Coronary artery (tissue), 2 donors: ENCODE data around the gene INHA.

Source experiments
- DNase-seq: peaks from one replicate; pipeline ENCODE4 v3.0.0-alpha.2; 2017; ENCODE audit warnings: low spot score
- H3K27ac ChIP-seq, 2 donors: fragments of 200-600 bp; sonication (generic); one replicate each; pipeline ENCODE4 v1.5.1; 2016 to 2019
- H3K4me3 ChIP-seq: fragments of 200-600 bp; sonication (generic); 2 replicates; pipeline ENCODE4 v1.5.1; 2016; ENCODE audit warnings: mild to moderate bottlenecking, moderate library complexity
- TF ChIP-seq, protein P1 (sequence below): fragments of 200-600 bp; sonication (generic); IDR thresholded peaks from one replicate; pipeline ENCODE4 v1.5.1; 2019; ENCODE audit warnings: antibody characterized with exemption

INHA gene

DNA sequence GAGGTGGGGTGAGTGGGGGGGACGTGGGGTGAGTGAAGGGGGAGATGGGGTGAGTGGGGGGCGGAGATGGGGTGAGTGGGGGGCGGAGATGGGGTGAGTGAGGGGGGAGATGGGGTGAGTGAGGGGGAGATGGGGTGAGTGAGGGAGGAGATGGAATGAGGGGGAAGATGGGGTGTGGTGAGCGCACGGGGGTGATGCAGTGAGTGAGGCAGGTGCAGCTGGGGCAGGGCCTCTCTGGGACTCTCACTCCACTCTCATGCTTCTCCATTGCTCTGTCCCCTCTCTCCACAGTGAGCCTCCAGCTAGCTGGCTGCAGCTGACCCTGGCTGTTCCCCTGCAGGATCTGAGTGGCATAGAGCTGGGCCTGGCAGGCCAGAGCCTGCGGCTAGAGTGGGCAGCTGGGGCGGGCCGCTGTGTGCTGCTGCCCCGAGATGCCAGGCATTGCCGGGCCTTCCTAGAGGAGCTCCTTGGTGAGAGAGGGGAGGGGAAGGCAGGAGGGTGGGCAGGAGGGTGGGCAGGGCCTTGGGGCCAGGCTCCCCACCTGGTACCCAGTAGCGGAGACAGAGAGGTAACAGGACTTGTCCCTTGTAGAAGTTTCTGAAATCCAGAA lies 41.5 kb downstream of the INHA start:
- TF ChIP-seq, protein P1, sequence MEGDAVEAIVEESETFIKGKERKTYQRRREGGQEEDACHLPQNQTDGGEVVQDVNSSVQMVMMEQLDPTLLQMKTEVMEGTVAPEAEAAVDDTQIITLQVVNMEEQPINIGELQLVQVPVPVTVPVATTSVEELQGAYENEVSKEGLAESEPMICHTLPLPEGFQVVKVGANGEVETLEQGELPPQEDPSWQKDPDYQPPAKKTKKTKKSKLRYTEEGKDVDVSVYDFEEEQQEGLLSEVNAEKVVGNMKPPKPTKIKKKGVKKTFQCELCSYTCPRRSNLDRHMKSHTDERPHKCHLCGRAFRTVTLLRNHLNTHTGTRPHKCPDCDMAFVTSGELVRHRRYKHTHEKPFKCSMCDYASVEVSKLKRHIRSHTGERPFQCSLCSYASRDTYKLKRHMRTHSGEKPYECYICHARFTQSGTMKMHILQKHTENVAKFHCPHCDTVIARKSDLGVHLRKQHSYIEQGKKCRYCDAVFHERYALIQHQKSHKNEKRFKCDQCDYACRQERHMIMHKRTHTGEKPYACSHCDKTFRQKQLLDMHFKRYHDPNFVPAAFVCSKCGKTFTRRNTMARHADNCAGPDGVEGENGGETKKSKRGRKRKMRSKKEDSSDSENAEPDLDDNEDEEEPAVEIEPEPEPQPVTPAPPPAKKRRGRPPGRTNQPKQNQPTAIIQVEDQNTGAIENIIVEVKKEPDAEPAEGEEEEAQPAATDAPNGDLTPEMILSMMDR: no peak
- no peak overlapping the region for H3K4me3 ChIP-seq
- no peak overlapping the region for H3K27ac ChIP-seq
- DNase-seq: no peak

DNA sequence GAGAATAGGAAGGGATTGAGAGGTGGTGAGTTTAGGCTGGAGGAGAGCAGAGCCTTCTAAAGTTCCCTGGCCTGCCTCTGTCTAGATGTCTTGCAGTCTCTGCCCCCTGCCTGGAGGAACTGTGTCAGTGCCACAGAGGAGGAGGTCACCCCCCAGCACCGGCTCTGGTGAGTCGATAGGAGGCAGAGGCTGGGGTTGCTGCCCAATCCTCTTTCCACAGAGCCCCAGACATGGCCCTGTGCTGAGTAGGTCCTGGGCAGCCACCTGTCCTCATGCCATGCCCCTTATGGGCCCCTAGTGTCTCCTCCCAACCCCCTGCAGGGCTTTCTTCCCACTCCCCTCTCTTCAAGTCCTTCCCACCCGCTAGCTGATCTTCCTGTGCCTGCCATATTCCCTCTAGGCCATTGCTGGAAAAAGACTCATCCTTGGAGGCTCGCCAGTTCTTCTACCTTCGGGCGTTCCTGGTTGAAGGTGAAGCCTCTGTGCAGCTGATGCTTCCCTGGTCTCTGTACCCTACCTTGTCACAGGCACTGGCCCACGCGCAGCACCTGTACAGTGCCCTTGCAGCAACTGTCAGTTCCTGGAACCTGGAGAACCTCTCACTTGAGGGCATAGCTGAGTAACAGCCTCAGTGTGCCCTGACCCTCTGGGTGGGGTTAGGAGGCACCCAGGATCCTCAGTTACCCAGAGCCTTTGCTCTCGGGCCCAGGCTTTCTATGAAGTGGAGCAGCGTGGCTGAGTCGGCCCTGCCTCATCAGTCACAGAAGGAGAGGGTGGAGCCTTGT lies 42.2 kb downstream of the INHA start:
- TF ChIP-seq, protein P1: no peak
- Histone ChIP-seq H3K27ac (no peak overlapping the region), H3K4me3 (no peak overlapping the region)
- DNase-seq: no peak

DNA sequence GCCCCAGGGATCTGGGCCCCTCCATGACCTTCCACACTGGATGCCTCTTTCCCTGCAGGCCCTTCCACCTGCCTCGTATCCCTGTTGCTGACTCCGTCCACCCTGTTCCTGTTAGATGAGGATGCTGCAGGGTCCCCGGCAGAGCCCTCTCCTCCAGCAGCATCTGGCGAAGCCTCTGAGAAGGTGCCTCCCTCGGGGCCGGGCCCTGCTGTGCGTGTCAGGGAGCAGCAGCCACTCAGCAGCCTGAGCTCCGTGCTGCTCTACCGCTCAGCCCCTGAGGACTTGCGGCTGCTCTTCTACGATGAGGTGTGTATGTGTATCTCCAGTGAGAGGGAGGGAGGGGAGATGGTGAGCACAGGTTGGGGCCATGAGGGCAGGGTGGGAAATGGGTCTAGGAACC lies 42.9 kb downstream of the INHA start:
- DNase-seq: no peak
- TF ChIP-seq, protein P1: no peak
- H3K27ac ChIP-seq: no peak overlapping the region
- no peak overlapping the region for H3K4me3 ChIP-seq

DNA sequence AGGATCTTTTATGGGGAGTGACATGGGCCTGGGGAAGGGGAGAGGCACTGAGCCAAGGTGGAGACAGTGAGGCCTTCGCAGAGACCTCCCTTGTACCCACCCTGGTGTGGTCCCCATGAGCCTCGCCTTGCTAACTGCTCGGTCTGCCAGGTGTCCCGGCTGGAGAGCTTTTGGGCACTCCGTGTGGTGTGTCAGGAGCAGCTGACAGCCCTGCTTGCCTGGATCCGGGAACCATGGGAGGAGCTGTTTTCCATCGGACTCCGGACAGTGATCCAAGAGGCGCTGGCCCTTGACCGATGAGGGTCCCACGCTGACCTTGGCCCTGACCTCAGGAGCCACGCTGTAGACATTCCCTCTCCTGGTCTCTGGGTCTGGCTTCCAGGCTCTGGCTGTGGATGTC lies 43.8 kb downstream of the INHA start:
- TF ChIP-seq, protein P1: no peak
- H3K27ac ChIP-seq: no peak overlapping the region
- no peak for DNase-seq
- no peak overlapping the region for H3K4me3 ChIP-seq

DNA sequence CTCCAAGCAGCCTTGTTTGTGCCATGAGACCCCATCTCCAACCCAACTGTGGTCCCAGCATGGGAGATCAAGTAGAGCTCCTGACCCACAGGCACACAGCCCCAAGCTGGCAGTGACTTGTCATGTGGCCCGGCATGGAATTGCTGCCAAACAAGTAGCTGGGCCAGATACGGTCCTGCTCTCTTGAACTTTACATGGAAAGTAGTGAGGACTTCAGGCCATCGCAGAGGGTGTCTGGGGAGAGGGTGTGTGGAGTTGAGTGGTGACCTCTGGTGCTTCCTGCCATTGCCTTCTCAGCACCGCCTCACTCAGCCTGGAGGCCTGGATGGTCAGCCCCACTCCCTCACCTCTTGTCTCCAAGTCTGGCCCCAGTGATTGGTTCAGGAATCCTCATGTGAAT lies 44.4 kb downstream of the INHA start:
- DNase-seq: no peak
- TF ChIP-seq, protein P1: no peak
- no peak overlapping the region for H3K4me3 ChIP-seq
- no peak overlapping the region for H3K27ac ChIP-seq

DNA sequence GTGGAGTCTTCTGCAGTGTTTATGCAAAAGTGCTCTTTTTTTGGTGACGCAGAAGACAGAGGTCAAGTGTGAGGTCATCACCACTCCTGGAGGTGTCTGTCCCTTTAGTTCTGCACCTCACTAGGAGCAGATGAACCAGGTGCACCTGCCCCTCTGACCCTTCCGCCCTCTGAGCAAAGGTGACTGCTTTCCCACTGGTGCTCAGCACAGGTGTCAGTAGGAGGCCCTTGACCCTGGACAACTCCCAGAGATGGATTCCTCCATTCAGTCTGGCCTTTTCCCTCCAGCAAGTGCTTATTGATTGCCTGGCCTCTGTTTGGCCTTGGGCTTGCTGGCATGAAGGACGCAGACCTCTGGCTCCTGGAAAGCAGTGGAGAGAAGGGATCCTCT lies 46.6 kb downstream of the INHA start:
- no peak for DNase-seq
- TF ChIP-seq, protein P1: no peak
- Histone ChIP-seq H3K27ac (no peak overlapping the region), H3K4me3 (no peak overlapping the region)

DNA sequence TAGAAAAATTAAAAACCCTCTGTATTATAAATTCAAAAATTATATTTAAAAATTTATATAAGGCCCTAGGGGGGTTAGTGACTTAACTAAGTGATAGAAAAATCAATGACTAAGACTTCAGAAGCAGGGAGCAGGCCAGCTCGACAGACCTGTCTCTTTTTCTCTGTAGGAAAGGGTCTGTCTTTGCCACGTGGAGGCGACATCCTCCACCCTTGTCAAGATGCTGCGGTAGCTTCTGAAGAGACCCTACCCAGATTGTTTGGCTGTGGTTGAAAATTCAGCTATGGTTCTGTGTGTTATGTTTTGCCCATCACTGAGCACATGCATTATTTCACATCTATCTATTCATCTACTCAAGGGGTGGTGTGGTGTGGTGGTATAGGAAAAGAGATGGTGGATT lies 47.1 kb downstream of the INHA start:
- no peak for DNase-seq
- TF ChIP-seq, protein P1: no peak
- no peak overlapping the region for H3K27ac ChIP-seq
- no peak overlapping the region for H3K4me3 ChIP-seq
